Stimulated activated effector memory CD8-positive, alpha-beta T cell treated with anti-CD3 and anti-CD28 coated beads, Interleukin-12 subunit alpha, Interleukin-12 subunit beta, amount 100 ng/mL, for 72 hours (primary cell): ENCODE results near the gene RAG1.
"Not testable (repeated sequence)": the region's sequence is repeated elsewhere in the genome, so short reads cannot be mapped to it uniquely, and the experiment has no call there.

Source experiments
- ATAC-seq: fragments of 150-1000 bp; cut with Tn5 transposase; 2 replicates; pipeline ENCODE4 v1.10.0; 2021
- DNase-seq, 2 donors: peaks; one replicate each; pipeline ENCODE4 v3.0.0; 2021 to 2022; ENCODE audit warnings: low spot score in 2 of 2
- H3K27ac Mint-ChIP-seq: one replicate; pipeline ENCODE4 v1.8.0; 2022; ENCODE audit warnings: mild to moderate bottlenecking, mixed read lengths
- H3K36me3 Mint-ChIP-seq: one replicate; pipeline ENCODE4 v1.8.0; 2022; ENCODE audit warnings: mild to moderate bottlenecking, mixed read lengths
- H3K4me1 Mint-ChIP-seq: one replicate; pipeline ENCODE4 v1.8.0; 2022; ENCODE audit warnings: mixed read lengths
- H3K4me3 Mint-ChIP-seq: one replicate; pipeline ENCODE4 v1.8.0; 2022; ENCODE audit warnings: mild to moderate bottlenecking, mixed read lengths
- H3K9me3 Mint-ChIP-seq: one replicate; pipeline ENCODE4 v1.8.0; 2022; ENCODE audit warnings: mixed read lengths

RAG1 gene

GRCh38 chr11:36567694-36568093 is at the start of gene RAG1:
RAG1 (plus strand) TSS chr11:36568007; CDS start chr11:36573305, 5,298 bp downstream.
- no peaks in the 10 kb centered on the region for H3K9me3 Mint-ChIP-seq
- DNase-seq (no peak), ATAC-seq (no peak)
- peaks cover 11% of the 10 kb centered on the region for H3K4me1 Mint-ChIP-seq
- H3K36me3 Mint-ChIP-seq, result no peaks in the 10 kb centered on the region
- H3K4me3 Mint-ChIP-seq, result no peak within 1 kb of the TSS
- no peak within 1 kb of the TSS for H3K27ac Mint-ChIP-seq

DNA sequence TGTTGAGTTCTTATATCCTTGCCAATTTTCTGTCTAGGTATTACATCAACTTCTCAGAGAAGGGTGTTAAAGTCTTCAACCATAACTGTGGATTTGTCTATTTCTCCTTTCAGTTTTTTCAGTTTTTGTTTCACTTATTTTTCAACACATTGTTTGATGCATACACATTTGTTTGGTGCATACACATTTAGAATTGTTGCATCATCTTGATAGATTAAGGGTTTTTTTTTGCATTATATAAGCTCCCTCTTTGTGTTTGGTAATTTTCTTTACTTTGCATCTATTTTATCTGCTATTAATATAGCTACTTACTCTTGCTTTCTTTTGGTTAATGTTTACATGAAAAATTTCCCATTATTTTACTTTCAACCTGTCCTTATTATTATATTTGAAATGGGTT is 37.0 kb upstream of the RAG1 start:
- Mint-ChIP-seq H3K27ac (no peak overlapping the region), H3K9me3 (no peaks in the 10 kb centered on the region), H3K4me3 (no peak overlapping the region), H3K36me3 (no peaks in the 10 kb centered on the region), H3K4me1 (no peaks in the 10 kb centered on the region)
- DNase-seq (no peak), ATAC-seq (no peak)

GRCh38 chr11:36532941-36533601 is 34.7 kb upstream of the RAG1 start:
- ATAC-seq (no peak), DNase-seq (no peak)
- Mint-ChIP-seq H3K4me1 (no peaks in the 10 kb centered on the region), H3K36me3 (no peaks in the 10 kb centered on the region), H3K9me3 (no peaks in the 10 kb centered on the region), H3K27ac (no peak overlapping the region), H3K4me3 (no peak overlapping the region)

GRCh38 chr11:36534276-36534840 is 33.4 kb upstream of the RAG1 start:
- Mint-ChIP-seq H3K9me3 (no peaks in the 10 kb centered on the region), H3K4me3 (no peak overlapping the region), H3K36me3 (no peaks in the 10 kb centered on the region), H3K4me1 (no peaks in the 10 kb centered on the region), H3K27ac (no peak overlapping the region)
- DNase-seq (no peak), ATAC-seq (no peak)

DNA sequence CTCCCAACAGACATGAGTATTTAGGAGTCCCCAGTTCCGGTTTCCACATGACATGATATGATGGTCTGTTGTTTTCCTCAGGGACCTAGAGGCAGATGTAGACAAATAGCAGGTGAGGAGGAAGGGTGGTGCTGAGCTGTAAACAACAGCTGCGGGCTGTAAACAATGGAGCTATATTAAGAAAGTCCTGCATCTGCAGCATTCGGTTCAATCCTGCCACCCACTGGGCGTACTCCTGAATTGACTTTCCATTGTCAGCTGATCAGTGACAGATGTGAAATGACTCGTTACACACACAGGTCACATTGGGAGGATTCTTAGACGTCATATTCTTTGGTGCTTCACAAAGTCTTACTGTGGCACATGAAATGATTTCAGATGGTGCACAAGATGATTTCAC is 26.8 kb upstream of the RAG1 start:
- Mint-ChIP-seq H3K4me3 (no peak overlapping the region), H3K4me1 (peaks cover 7% of the 10 kb centered on the region), H3K9me3 (no peaks in the 10 kb centered on the region), H3K27ac (no peak overlapping the region), H3K36me3 (no peaks in the 10 kb centered on the region)
- ATAC-seq, result peak; percentile 91
- DNase-seq, result peak in 1 of 2 donors; percentile 58

DNA sequence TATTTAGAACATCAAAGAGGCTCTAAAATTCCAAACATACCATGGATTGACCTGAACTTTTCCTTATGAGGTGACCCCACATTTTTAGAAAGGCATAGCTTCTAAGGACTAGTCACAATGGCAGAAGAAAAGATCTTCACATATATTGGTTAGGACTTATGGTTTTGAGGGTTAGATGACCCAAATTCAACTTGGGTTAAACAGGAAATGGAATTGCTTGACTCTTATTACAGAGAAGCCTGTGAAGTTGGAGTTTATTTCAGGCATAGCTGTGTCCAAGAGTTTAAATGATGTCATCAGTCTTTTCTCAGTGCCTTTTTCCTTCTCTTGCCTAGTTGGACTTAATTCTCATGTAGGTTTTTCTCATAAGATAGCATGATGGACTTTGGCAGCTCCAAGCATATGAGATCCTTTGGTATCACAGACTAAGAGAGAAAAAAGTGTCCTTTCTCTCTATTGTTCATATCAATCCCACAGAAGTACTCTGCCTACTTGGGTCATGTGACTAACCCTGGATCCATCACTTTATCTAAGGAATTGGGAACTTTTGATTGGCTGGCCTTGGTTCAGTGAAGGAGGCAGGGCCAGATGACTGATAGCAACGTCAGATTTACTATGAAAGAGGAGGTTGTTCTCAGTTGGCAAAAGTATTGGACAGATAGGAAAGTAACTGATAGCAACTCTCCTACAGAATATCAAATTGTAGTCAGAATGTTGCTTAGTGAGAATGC is 17.3 kb upstream of the RAG1 start:
- peak overlapping the region; percentile 29 for H3K27ac Mint-ChIP-seq
- no peaks in the 10 kb centered on the region for H3K36me3 Mint-ChIP-seq
- peaks cover 19% of the 10 kb centered on the region for H3K4me1 Mint-ChIP-seq

DNA sequence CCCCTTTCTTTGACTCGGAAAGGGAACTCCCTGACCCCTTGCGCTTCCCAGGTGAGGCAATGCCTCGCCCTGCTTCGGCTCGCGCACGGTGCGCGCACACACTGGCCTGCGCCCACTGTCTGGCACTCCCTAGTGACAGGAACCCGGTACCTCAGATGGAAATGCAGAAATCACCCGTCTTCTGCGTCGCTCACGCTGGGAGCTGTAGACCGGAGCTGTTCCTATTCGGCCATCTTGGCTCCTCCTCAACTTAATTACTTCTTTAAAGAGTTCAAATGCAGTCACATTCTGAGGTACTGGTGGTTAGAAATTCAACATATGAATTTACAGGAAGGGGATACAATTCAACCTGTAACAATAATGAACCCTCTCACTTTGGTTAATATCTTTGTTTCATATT is 10.4 kb upstream of the RAG1 start:
- not testable (repeated sequence) for H3K4me3 Mint-ChIP-seq, H3K27ac Mint-ChIP-seq, ATAC-seq, DNase-seq, H3K36me3 Mint-ChIP-seq, H3K9me3 Mint-ChIP-seq
- peaks cover 26% of the 10 kb centered on the region for H3K4me1 Mint-ChIP-seq

More for the DNA sequence above, 17.3 kb upstream of the RAG1 start:
- H3K4me3 Mint-ChIP-seq, result no peak overlapping the region
- DNase-seq (no peak), ATAC-seq (no peak)
- no peaks in the 10 kb centered on the region for H3K9me3 Mint-ChIP-seq

DNA sequence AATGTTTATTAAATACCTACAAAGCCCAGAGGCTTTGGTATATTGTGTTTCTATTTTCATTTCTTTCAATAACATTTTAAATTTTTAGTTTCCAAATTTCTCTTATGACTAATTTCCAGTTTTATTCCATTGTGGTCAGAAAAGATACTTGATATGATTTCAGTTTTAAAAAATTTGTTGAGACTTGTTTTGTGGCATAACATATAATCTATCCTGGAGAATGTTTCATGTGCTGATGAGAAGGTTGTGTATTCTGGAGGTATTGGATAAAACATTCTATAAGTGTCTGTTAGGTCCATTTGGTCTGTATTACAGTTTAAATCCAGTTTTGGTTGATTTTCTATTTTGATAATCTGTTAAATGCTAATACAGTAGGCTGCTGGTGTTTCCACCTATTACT is 9.8 kb upstream of the RAG1 start:
- Mint-ChIP-seq H3K27ac (peak overlapping the region; percentile 5), H3K4me3 (no peak overlapping the region), H3K4me1 (peaks cover 26% of the 10 kb centered on the region), H3K36me3 (no peaks in the 10 kb centered on the region), H3K9me3 (no peaks in the 10 kb centered on the region)
- ATAC-seq, result no peak
- no peak for DNase-seq

GRCh38 chr11:36558571-36559413 is 9.0 kb upstream of the RAG1 start:
- peak; percentile 76 for ATAC-seq
- no peak for DNase-seq

DNA sequence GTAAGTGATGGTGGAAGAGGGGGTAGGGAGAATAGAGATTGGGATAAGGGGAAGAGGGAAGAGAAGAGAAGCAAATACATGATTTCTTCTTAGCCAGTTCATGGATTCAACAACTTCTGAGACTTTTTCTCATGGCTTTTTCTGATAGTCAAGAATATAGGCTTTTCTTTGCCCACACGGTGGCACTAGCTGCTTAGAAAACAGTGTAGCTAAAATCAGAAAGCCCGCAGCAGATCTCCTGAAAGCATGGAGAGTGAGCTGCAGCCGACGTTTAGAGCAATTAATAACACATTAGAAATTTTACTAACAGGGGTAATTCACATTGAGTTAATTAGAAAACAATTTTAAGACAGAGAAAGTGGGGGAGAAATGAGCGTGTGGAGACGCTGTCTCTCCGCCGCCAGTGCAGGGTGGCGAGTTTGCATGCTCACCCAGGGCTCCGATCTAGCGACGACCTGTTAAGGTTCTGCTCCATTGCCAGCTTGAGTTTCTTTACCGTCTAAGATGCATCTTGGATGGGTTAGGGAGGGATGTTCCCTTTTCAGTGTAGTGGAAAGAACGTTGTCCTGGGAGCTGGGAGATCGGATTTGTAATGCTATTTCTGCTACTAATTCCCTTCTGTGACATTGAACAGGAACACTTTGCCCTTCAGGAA is 3.3 kb upstream of the RAG1 start:
- H3K27ac Mint-ChIP-seq, result no peak overlapping the region
- H3K4me1 Mint-ChIP-seq, result peaks cover 19% of the 10 kb centered on the region
- ATAC-seq (peak; percentile 61), DNase-seq (peak; percentile 5 to 59)
- H3K9me3 Mint-ChIP-seq, result no peaks in the 10 kb centered on the region
- H3K36me3 Mint-ChIP-seq, result no peaks in the 10 kb centered on the region
- peak overlapping the region; percentile 56 for H3K4me3 Mint-ChIP-seq

More at GRCh38 chr11:36558571-36559413, 9.0 kb upstream of the RAG1 start:
- Mint-ChIP-seq H3K36me3 (no peaks in the 10 kb centered on the region), H3K27ac (peak overlapping the region; percentile 5), H3K4me1 (peaks cover 26% of the 10 kb centered on the region), H3K9me3 (no peaks in the 10 kb centered on the region), H3K4me3 (peak overlapping the region; percentile 37)

- ATAC-seq (no peak), DNase-seq (no peak)
- no peak overlapping the region for H3K27ac Mint-ChIP-seq
- H3K9me3 Mint-ChIP-seq, result no peaks in the 10 kb centered on the region
- H3K4me1 Mint-ChIP-seq, result peaks cover 13% of the 10 kb centered on the region
- H3K4me3 Mint-ChIP-seq, result peak overlapping the region; percentile 56
- H3K36me3 Mint-ChIP-seq, result no peaks in the 10 kb centered on the region
These were observed 2.7 kb upstream of the RAG1 start for GRCh38 chr11:36565031-36565610.

DNA sequence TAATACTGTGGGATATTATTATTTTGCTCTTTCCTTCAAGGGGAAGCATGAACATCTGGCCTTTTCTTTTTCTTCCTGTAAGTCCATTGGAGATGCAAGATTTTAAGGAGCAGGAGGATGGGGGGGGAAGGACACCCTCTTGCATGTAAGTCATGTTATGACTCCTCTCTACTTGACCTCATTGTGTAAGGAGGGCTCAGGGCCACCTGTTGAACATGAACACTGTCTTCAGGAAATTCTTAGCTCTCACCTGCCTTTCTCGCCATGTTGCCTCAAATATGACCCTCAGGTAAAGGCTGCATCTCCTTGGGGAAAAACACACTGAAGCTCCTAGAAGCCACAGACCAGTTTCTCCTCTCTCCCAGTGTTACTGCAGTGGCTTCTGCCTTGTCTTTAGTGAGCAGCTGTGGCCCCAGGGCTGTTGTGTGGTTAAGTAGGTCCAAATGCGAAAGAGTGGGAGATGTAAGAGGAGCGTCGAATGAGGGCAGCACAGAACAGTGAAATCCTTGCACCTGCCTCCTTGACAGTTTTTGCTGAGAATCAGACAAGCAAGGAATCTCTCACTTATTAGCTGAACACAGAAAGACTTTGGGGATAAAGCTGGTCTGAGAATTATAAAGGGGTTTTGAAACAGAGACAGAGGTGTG is 1.3 kb upstream of the RAG1 start:
- H3K36me3 Mint-ChIP-seq, result no peaks in the 10 kb centered on the region
- no peak overlapping the region for H3K4me3 Mint-ChIP-seq
- peaks cover 11% of the 10 kb centered on the region for H3K4me1 Mint-ChIP-seq
- ATAC-seq (peak; percentile 13), DNase-seq (no peak)
- H3K27ac Mint-ChIP-seq, result no peak overlapping the region
- H3K9me3 Mint-ChIP-seq, result no peaks in the 10 kb centered on the region

- no peaks in the 10 kb centered on the region for H3K9me3 Mint-ChIP-seq
- no peak for DNase-seq
- no peak overlapping the region for H3K27ac Mint-ChIP-seq
- no peak for ATAC-seq
- no peak overlapping the region for H3K4me3 Mint-ChIP-seq
- peaks cover 9% of the 10 kb centered on the region for H3K4me1 Mint-ChIP-seq
- H3K36me3 Mint-ChIP-seq, result no peaks in the 10 kb centered on the region
These were observed 1.3 kb downstream of the RAG1 start for GRCh38 chr11:36569095-36569494.

GRCh38 chr11:36574486-36574885 is 6.7 kb downstream of the RAG1 start:
- Mint-ChIP-seq H3K4me3 (no peak overlapping the region), H3K9me3 (no peaks in the 10 kb centered on the region), H3K36me3 (no peaks in the 10 kb centered on the region), H3K27ac (no peak overlapping the region), H3K4me1 (no peaks in the 10 kb centered on the region)
- no peak for DNase-seq
- ATAC-seq, result no peak
